ENCODE data around the gene MAGEB1. TPM values are rescaled to one million over a fixed set of nuclear protein-coding genes. Genes with fewer than 3 reads are reported as not detected.

MAGEB1 gene
- total and polyA plus RNA-seq, 2 experiments from 2014 or later = not detected

- no peaks in the 10 kb centered on the region for H3K36me3 ChIP-seq (replicated peaks; ENCODE audit: insufficient read depth, low read depth)
- H3K4me3 ChIP-seq = no peak overlapping the region
- no peaks in the 10 kb centered on the region for H4K20me1 ChIP-seq (ENCODE audit: insufficient read depth, poor library complexity, severe bottlenecking)
- H3K9me3 ChIP-seq (ENCODE audit: low read depth) = no peaks in the 10 kb centered on the region
- no peaks in the 10 kb centered on the region for H3K4me1 ChIP-seq (ENCODE audit: insufficient read depth)
- H3K4me2 ChIP-seq = no peak overlapping the region
- H3K27ac ChIP-seq = no peak overlapping the region
- H2AFZ ChIP-seq = no peak overlapping the region
- TF ChIP-seq EZH2phosphoT487 (IDR thresholded peaks at IDR 0.05; ENCODE audit: low read depth, severe bottlenecking, unreplicated experiment) (no peak), CTCF (IDR thresholded peaks at IDR 0.05; ENCODE audit: poor library complexity) (no peak), EZH2 (IDR thresholded peaks at IDR 0.05; ENCODE audit: borderline replicate concordance) (no peak)
- no peaks in the 10 kb centered on the region for H3K27me3 ChIP-seq
- H3K9me2 ChIP-seq (replicated peaks; ENCODE audit: insufficient read depth) = no peaks in the 10 kb centered on the region
- no peaks in the 10 kb centered on the region for H3K79me2 ChIP-seq
- no peak for DNase-seq (ENCODE audit: low spot score)
Measured at GRCh38 chrX:30301208-30301607, 54.3 kb downstream of the MAGEB1 start.

Other genes starting within 250 kb of the MAGEB1 start
- not detected in 2 replicates for gene MAGEB2, start 31.6 kb upstream of the MAGEB1 start, total RNA-seq
- not detected in 2 replicates for gene MAGEB2, start 31.6 kb upstream of the MAGEB1 start, polyA plus RNA-seq
- gene MAGEB3, start 16.5 kb upstream of the MAGEB1 start, total RNA-seq = not detected in 2 replicates
- gene MAGEB3, start 16.5 kb upstream of the MAGEB1 start, polyA plus RNA-seq = not detected in 2 replicates
- gene MAGEB4, start 5.1 kb upstream of the MAGEB1 start, total RNA-seq = not detected in 2 replicates
- gene MAGEB4, start 5.1 kb upstream of the MAGEB1 start, polyA plus RNA-seq = not detected in 2 replicates
- 0.20 and 0.63 TPM in 2 replicates for gene NR0B1, start 62.2 kb downstream of the MAGEB1 start, total RNA-seq
- 0.23 and 0.46 TPM in 2 replicates for gene NR0B1, start 62.2 kb downstream of the MAGEB1 start, polyA plus RNA-seq